ENCODE data around the gene FAM227B. TPM values are rescaled to one million over a fixed set of nuclear protein-coding genes. Genes with fewer than 3 reads are reported as not detected.
A peak's percentile ranks its signal among the peaks of the same experiment; 100 is the strongest.

The FAM227B gene
- total RNA-seq, 1 donor from 2014 or later: 18.5 TPM

DNA sequence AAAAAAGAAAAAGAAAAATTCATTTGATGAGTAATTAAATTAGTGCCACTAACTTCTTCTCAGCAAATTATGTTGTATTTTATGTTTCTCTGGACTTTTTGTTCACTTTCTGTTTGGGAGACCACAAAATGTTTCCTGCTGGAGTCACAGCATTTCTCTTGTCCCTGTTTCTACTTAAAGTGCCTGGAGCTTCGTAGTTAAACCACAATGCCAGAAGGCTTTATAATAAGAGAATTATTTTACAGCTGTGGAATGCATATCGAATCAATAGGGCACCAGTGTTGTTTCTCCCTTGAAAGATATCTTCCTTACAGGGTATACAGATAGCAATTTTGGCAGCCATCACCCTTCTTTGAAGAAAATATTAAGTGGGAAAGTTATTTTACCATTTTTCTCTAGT lies 3.4 kb upstream of the FAM227B start:
- peaks cover 45% of the 10 kb centered on the region for H3K36me3 ChIP-seq
- H3K4me1 ChIP-seq: peaks cover 61% of the 10 kb centered on the region
- no peak for DNase-seq
- H3K27me3 ChIP-seq (ENCODE audit: low read depth): no peaks in the 10 kb centered on the region
- intact Hi-C loops (cut with micrococcal nuclease): no loop called here
- H3K4me3 ChIP-seq: no peak overlapping the region
- TF ChIP-seq, protein P1, sequence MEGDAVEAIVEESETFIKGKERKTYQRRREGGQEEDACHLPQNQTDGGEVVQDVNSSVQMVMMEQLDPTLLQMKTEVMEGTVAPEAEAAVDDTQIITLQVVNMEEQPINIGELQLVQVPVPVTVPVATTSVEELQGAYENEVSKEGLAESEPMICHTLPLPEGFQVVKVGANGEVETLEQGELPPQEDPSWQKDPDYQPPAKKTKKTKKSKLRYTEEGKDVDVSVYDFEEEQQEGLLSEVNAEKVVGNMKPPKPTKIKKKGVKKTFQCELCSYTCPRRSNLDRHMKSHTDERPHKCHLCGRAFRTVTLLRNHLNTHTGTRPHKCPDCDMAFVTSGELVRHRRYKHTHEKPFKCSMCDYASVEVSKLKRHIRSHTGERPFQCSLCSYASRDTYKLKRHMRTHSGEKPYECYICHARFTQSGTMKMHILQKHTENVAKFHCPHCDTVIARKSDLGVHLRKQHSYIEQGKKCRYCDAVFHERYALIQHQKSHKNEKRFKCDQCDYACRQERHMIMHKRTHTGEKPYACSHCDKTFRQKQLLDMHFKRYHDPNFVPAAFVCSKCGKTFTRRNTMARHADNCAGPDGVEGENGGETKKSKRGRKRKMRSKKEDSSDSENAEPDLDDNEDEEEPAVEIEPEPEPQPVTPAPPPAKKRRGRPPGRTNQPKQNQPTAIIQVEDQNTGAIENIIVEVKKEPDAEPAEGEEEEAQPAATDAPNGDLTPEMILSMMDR (IDR thresholded peaks at IDR 0.05; ENCODE audit: borderline replicate concordance): no peak
- H3K27ac ChIP-seq (replicated peaks): no peak overlapping the region
- H3K9me3 ChIP-seq (replicated peaks): peaks cover 19% of the 10 kb centered on the region

DNA sequence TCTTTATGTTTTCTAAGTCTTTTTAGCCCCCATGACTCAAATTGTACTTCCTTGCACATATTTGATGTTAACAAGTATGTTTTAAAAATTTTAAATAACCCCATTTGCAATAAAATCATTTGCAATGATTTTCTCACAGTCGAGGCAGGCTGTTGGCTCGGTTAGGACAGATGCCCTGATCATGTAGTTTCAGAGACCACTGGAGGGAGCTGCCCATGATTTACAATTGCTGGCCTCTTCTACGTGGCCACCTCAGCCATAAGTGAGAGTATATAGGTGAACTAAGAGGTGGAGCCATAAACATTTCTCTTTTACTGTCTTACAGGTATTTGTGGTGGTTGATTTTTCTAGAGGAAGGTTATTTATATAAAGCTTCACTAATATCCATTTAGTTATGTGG lies 1.9 kb upstream of the FAM227B start:
- peaks cover 52% of the 10 kb centered on the region for H3K4me1 ChIP-seq
- H3K9me3 ChIP-seq (replicated peaks): peaks cover 19% of the 10 kb centered on the region
- no peaks in the 10 kb centered on the region for H3K27me3 ChIP-seq (ENCODE audit: low read depth)
- intact Hi-C loops (cut with micrococcal nuclease): no loop called here
- DNase-seq: no peak
- peaks cover 31% of the 10 kb centered on the region for H3K36me3 ChIP-seq
- TF ChIP-seq, protein P1 (IDR thresholded peaks at IDR 0.05; ENCODE audit: borderline replicate concordance): no peak
- H3K4me3 ChIP-seq: peak overlapping the region; percentile 86
- H3K27ac ChIP-seq (replicated peaks): no peak overlapping the region

DNA sequence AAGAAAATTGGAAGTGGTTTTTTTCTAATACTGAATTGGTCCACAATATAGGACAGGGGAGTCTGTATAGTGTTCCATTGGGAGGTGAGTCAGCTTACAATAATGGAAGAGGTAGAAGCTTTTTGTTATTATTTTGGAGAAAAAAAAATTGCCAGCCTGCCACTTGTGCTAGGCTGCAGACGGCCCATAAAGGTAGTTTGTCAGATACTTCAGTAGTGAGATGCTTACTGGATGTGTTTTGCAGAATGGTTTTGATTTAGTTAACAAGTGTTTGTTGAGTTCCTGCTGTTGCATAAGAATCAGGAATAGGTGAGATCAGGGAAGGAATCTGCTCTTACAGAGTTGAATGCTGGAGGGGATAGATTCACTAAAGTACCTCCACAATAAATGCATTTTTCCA lies 1.3 kb upstream of the FAM227B start:
- intact Hi-C loops (cut with micrococcal nuclease): no loop called here
- H3K27me3 ChIP-seq (ENCODE audit: low read depth): no peaks in the 10 kb centered on the region
- TF ChIP-seq, protein P1 (IDR thresholded peaks at IDR 0.05; ENCODE audit: borderline replicate concordance): no peak

DNA sequence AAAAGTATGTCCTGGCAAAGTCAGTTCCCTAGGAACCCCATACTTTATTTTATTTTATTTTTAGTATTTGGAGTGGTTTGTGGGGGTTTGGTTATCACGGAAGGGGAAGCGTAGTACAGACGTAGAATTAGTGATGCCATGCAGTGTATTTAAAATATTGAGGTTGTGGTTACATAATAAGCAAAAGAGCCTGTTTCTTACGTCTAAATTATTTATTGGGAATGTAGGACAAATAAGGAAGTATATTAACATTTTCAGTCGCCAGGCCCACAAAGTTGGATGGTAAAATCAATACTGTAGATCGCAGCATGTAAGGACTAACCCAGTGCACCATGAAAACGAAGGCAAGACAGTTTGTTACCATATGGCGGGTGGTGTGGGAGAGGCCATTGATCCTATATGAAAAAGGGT lies 788 bp upstream of the FAM227B start:
- TF ChIP-seq, protein P1 (IDR thresholded peaks at IDR 0.05; ENCODE audit: borderline replicate concordance): no peak
- Histone ChIP-seq H3K4me3 (peak overlapping the region; percentile 86), H3K9me3 (replicated peaks) (peaks cover 19% of the 10 kb centered on the region), H3K27me3 (ENCODE audit: low read depth) (no peaks in the 10 kb centered on the region), H3K36me3 (peaks cover 20% of the 10 kb centered on the region), H3K4me1 (peaks cover 46% of the 10 kb centered on the region), H3K27ac (replicated peaks) (peak overlapping the region; percentile 95)
- intact Hi-C loops (cut with micrococcal nuclease): no loop called here
- no peak for DNase-seq

More for the DNA sequence above, 1.3 kb upstream of the FAM227B start:
- Histone ChIP-seq H3K36me3 (peaks cover 25% of the 10 kb centered on the region), H3K27ac (replicated peaks) (peak overlapping the region; percentile 95), H3K4me3 (peak overlapping the region; percentile 86), H3K9me3 (replicated peaks) (peaks cover 19% of the 10 kb centered on the region), H3K4me1 (peaks cover 46% of the 10 kb centered on the region)
- DNase-seq: no peak

DNA sequence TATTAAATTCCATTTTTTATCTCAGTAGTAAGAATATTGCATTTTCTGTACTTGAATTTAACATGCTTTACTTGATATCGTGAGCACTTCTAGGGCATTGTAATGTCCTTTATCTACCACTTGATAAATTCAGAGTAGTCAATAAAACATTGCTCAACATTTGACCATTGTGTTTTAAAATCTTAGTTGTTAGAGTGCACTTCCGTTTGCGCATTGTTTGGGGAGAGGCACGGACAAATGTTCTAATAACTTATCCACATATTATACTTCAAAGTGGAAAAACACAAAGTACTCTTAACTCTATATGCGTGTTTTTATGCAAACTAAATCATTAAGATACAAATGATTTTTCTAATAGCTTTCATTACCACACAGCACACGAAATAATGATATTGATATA lies 419 bp downstream of the FAM227B start:
- no peak for DNase-seq
- peak overlapping the region; percentile 95 for H3K27ac ChIP-seq (replicated peaks)
- H3K36me3 ChIP-seq: peaks cover 8% of the 10 kb centered on the region
- H3K4me3 ChIP-seq: peak overlapping the region; percentile 86
- no peaks in the 10 kb centered on the region for H3K27me3 ChIP-seq (ENCODE audit: low read depth)
- TF ChIP-seq, protein P1 (IDR thresholded peaks at IDR 0.05; ENCODE audit: borderline replicate concordance): peak; percentile 26
- peaks cover 46% of the 10 kb centered on the region for H3K4me1 ChIP-seq
- intact Hi-C loops (cut with micrococcal nuclease): no loop called here
- H3K9me3 ChIP-seq (replicated peaks): peaks cover 8% of the 10 kb centered on the region
